HepG2 (cell line): Measurements from ENCODE around the gene CXCL8.

Source experiments
- ATF6 ChIP-seq: sonication (generic); formaldehyde crosslinking; conservative IDR thresholded peaks from 2 replicates; pipeline ENCODE4 v1.4.0; 2020; ENCODE audit warnings: missing genetic modification reagents
- CTCF ChIP-seq: sonication (generic); formaldehyde crosslinking; IDR thresholded peaks from 2 replicates; pipeline ENCODE4 v1.5.0; 2020; ENCODE audit warnings: mild to moderate bottlenecking, missing genetic modification reagents, moderate library complexity
- ELF4 ChIP-seq: sonication (generic); formaldehyde crosslinking; IDR thresholded peaks from 2 replicates; pipeline ENCODE4 v1.5.0; 2020; ENCODE audit warnings: missing genetic modification reagents, mild to moderate bottlenecking, moderate library complexity, borderline replicate concordance
- POLR2AphosphoS5 ChIP-seq: IDR thresholded peaks from 2 replicates; pipeline ENCODE4 v1.6.1; 2012; ENCODE audit warnings: low read depth, low read length
- PTBP1 ChIP-seq: fragments of 200-400 bp; formaldehyde crosslinking; IDR thresholded peaks from 2 replicates; pipeline ENCODE4 v1.6.1; 2018; ENCODE audit warnings: low read length, low read depth; ENCODE audit not compliant: poor library complexity, severe bottlenecking
- SMARCE1 ChIP-seq: fragments of 450-650 bp; IDR thresholded peaks from 2 replicates; pipeline ENCODE4 v1.6.1; 2017; ENCODE audit warnings: borderline replicate concordance
- SP2 ChIP-seq: sonication (generic); formaldehyde crosslinking; IDR thresholded peaks from 2 replicates; pipeline ENCODE4 v1.5.1; 2020; ENCODE audit warnings: mild to moderate bottlenecking, missing genetic modification reagents
- ZBTB20 ChIP-seq: sonication (generic); formaldehyde crosslinking; IDR thresholded peaks from 2 replicates; pipeline ENCODE4 v1.8.1; 2023; ENCODE audit warnings: missing genetic modification reagents, low read depth, mild to moderate bottlenecking, borderline replicate concordance
- ZNF350 ChIP-seq: sonication (generic); formaldehyde crosslinking; IDR thresholded peaks from 2 replicates; pipeline ENCODE4 v1.4.0; 2020; ENCODE audit warnings: mild to moderate bottlenecking, low read depth, missing genetic modification reagents, borderline replicate concordance
- ZNF891 ChIP-seq: sonication (generic); formaldehyde crosslinking; IDR thresholded peaks from 2 replicates; pipeline ENCODE4 v1.5.0; 2020; ENCODE audit warnings: mild to moderate bottlenecking, missing genetic modification reagents
- TF ChIP-seq, protein P1 (sequence below): sonication (generic); formaldehyde crosslinking; IDR thresholded peaks from 2 replicates; pipeline ENCODE4 v1.4.0; 2020; ENCODE audit warnings: mild to moderate bottlenecking, missing genetic modification reagents
- TF ChIP-seq, protein P2 (sequence below): IDR thresholded peaks from 2 replicates; pipeline ENCODE4 v1.6.1; 2016; ENCODE audit warnings: mild to moderate bottlenecking
- TF ChIP-seq, protein P3 (sequence below): sonication (generic); formaldehyde crosslinking; IDR thresholded peaks from 2 replicates; pipeline ENCODE4 v1.8.0; 2022; ENCODE audit warnings: mild to moderate bottlenecking, missing genetic modification reagents; ENCODE audit not compliant: insufficient replicate concordance

GRCh38 chr4:73730867-73731266, 9.5 kb upstream of the CXCL8 start:
- TF ChIP-seq ELF4 (no peak), PTBP1 (no peak), SP2 (CRISPR knock-in tag) (no peak), CTCF (CRISPR knock-in tag) (no peak), ATF6 (no peak), ZNF350 (CRISPR knock-in tag) (no peak), ZBTB20 (CRISPR knock-in tag) (no peak), POLR2AphosphoS5 (no peak), SMARCE1 (no peak), ZNF891 (CRISPR knock-in tag) (no peak)
- TF ChIP-seq, protein P1, sequence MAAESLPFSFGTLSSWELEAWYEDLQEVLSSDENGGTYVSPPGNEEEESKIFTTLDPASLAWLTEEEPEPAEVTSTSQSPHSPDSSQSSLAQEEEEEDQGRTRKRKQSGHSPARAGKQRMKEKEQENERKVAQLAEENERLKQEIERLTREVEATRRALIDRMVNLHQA (CRISPR knock-in tag): no peak
- TF ChIP-seq, protein P2, sequence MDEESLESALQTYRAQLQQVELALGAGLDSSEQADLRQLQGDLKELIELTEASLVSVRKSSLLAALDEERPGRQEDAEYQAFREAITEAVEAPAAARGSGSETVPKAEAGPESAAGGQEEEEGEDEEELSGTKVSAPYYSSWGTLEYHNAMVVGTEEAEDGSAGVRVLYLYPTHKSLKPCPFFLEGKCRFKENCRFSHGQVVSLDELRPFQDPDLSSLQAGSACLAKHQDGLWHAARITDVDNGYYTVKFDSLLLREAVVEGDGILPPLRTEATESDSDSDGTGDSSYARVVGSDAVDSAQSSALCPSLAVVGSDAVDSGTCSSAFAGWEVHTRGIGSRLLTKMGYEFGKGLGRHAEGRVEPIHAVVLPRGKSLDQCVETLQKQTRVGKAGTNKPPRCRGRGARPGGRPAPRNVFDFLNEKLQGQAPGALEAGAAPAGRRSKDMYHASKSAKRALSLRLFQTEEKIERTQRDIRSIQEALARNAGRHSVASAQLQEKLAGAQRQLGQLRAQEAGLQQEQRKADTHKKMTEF (CRISPR knock-in tag): no peak
- TF ChIP-seq, protein P3, sequence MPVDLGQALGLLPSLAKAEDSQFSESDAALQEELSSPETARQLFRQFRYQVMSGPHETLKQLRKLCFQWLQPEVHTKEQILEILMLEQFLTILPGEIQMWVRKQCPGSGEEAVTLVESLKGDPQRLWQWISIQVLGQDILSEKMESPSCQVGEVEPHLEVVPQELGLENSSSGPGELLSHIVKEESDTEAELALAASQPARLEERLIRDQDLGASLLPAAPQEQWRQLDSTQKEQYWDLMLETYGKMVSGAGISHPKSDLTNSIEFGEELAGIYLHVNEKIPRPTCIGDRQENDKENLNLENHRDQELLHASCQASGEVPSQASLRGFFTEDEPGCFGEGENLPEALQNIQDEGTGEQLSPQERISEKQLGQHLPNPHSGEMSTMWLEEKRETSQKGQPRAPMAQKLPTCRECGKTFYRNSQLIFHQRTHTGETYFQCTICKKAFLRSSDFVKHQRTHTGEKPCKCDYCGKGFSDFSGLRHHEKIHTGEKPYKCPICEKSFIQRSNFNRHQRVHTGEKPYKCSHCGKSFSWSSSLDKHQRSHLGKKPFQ (CRISPR knock-in tag): no peak
